GM12874 (cell line): ENCODE measurements around the gene ACTR6.

Source experiments
- TF ChIP-seq, protein P1 (sequence below): IDR thresholded peaks from 2 replicates; pipeline ENCODE4 v1.5.1; 2011; ENCODE audit warnings: low read depth, mild to moderate bottlenecking, control low read depth, low read length, moderate library complexity; ENCODE audit not compliant: insufficient read depth

The ACTR6 gene

DNA sequence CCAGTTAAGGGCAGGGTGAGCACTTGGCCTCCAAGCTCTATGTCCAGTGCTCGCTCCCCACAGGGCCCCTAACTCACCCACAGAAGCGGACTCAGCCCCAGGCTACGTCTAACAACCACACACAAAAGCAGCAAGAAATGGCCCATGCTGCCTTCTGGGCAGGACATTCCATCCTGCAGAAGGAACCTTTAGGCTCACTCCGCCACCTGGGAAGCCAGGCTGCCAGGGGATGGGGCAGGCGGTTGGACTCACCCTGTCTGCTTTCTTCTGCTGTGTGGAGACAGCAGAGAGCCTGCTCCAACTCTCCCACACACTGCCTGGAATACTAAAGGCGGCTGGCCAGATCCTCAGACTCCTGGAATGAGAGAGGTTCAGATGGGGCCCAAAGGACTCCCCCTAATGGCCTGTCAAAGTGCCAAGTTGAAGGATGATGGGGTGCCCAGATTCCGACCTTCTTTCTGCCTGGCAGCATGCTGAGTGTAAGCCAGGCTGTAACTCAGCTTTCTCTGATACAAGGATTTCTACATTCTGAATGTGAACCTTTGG lies 30.2 kb upstream of the ACTR6 start:
- TF ChIP-seq, protein P1, sequence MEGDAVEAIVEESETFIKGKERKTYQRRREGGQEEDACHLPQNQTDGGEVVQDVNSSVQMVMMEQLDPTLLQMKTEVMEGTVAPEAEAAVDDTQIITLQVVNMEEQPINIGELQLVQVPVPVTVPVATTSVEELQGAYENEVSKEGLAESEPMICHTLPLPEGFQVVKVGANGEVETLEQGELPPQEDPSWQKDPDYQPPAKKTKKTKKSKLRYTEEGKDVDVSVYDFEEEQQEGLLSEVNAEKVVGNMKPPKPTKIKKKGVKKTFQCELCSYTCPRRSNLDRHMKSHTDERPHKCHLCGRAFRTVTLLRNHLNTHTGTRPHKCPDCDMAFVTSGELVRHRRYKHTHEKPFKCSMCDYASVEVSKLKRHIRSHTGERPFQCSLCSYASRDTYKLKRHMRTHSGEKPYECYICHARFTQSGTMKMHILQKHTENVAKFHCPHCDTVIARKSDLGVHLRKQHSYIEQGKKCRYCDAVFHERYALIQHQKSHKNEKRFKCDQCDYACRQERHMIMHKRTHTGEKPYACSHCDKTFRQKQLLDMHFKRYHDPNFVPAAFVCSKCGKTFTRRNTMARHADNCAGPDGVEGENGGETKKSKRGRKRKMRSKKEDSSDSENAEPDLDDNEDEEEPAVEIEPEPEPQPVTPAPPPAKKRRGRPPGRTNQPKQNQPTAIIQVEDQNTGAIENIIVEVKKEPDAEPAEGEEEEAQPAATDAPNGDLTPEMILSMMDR, result no peak

DNA sequence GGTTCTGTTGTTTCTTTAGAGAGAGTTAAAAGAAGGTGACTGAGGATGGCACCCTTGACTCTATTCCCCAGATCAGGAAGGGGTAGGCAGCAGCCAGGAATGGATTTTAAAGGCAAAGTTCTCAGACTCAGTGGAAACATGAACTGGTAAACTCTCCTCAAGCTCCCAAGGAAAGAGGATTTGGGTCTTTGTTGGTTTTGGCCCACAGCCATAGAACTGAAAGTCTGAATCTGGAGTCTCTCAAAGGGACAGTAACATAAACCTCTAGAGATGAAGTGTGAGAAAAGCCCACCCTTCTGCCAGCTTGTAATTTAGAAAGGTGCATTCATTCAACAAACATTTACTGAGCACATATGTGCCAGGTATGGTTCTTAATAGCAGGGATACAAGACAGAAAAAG lies 29.4 kb upstream of the ACTR6 start:
- TF ChIP-seq, protein P1, result no peak

DNA sequence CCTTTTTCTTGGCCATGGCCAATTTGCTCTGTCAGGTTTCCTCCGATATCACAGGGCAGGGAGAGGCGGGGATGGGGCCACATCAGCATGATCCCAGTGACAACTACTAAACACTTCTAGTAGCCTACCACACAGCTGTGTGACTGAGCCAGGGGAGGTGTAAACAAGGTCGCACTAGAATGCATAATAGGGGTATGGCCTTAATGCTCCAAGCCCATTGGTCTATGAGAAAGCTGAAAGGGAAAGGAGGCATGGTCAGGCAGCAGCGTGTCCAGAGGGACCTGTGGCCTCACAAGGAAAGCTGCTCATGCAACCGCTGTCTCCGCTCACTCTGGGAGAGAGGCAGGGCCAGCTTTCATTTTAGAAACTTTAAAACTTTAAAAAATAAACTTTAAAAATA lies 27.5 kb upstream of the ACTR6 start:
- TF ChIP-seq, protein P1, result no peak

DNA sequence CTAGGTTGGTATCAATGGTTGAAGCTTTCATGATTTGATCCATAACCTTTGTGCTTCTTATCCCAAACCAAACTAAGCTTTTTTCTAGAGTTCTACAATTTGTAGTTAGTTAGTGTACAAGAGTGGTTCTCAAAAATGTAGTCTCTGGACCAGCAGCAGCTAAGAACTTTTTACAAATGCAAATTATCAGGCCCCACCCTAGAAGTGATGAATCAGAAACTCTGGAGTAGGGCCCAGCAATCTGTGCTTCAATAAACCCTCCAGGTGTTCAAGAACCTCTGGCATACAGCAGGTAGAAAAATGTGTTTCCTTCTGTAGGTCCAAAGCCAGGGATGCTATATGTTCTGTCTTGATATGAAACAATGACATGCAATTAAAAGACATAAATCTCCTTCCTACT lies 26.1 kb upstream of the ACTR6 start:
- TF ChIP-seq, protein P1, result no peak

DNA sequence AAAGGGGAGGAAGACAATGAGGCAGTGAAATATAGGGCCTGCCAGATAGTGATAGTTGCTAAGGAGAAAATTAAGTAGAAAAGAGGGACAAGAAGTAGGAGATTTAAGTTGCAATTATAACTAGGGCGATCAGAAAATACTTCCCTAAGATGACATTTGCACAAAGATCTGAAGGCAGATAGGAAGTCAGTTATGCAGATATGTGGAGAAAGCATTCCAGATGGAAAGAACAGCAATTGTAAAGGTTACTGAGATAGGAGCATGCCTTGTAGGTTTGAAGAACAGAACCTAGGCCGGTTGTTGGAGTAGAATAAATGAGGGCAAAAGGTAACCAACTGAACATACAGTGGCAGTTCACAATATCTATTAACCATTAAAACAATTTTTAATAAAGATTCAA lies 21.4 kb upstream of the ACTR6 start:
- TF ChIP-seq, protein P1, result no peak

DNA sequence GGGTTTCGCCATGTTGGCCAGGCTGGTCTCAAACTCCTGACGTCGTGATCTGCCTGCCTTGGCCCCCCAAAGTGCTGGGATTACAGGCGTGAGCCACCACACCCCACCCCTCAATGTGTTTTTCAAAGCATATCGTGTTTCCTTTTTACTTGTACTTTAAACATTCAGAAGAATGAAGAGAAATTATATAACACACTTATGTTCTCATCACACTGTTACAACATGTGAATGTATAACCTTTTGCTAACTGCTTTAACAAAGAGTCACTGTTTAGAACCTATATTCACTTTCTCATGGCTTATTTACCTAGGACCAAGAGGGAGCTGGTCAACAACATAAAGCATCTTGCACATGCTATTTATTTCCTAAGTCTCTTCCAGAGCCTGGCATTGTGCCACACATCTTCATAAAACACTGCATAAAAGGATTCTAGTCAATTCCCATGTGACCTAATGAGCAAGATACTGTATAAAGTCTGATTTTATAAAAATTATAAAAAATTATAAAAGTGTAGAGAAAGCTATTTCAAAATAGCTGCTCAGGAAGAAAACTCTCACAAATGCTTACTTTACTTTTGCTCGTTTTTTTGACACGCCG lies 16.0 kb upstream of the ACTR6 start:
- TF ChIP-seq, protein P1, result no peak

DNA sequence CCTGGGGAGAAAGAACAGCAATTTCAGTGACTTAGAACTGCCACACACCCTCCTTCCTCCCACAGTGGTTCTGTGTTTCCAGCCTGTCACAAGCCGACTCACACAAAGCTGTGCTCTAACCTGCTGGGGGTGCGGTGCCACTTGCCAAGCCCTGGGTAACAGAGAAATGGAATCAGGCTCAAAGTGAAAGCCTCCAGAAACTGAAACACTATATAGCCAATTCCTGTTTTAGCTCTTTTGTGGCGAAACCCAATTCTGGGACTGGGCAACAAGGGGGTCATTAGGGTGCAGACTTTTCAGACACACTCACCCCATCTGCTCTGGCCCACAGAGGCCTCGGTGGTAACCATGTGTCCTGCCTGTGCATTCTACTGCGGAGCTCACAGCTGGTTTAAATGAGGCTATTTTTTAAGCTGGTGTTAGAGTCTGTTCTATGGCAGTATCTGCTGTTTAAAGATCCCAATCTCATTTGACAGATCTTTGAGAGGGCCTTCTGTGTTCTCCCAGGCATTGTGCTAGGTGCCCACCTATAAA lies 15.2 kb upstream of the ACTR6 start:
- TF ChIP-seq, protein P1, result no peak
